GM19463 (cell line): ENCODE results near the gene ULK4.
A peak's percentile ranks its signal among the peaks of the same experiment; 100 is the strongest.
"Not testable (repeated sequence)": the region's sequence is repeated elsewhere in the genome, so short reads cannot be mapped to it uniquely, and the experiment has no call there.

Source experiments
- ATAC-seq: cut with Tn5 transposase; IDR thresholded peaks from one replicate; pipeline ENCODE4 v1.9.1; 2021; ENCODE audit warnings: mild to moderate bottlenecking, moderate library complexity; ENCODE audit not compliant: unreplicated experiment

Gene ULK4

GRCh38 chr3:41874022-41874421 lies 87.9 kb downstream of the ULK4 start:
- no peak for ATAC-seq

GRCh38 chr3:41872157-41872556 lies 89.7 kb downstream of the ULK4 start:
- ATAC-seq, result no peak

DNA sequence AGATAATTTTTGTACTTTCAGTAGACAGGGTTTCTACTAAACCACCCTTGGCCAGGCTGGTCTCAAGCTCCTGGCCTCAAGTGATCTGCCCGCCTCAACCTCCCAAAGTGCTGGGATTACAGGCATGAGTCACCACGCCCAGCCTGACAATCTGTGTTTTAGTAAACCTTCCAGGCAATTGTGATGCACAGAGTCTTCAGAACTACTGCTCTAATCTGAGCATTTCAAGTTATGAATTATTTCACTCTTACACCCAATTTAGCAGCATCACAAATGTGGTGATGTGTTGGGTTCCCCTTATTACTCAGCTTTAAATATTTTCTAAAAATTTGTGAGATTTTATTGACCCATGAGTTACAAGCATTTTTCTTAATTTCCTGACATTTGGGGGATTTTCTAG lies 94.4 kb downstream of the ULK4 start:
- no peak for ATAC-seq

- no peak for ATAC-seq
Measured at GRCh38 chr3:41866298-41866697, 95.6 kb downstream of the ULK4 start.

DNA sequence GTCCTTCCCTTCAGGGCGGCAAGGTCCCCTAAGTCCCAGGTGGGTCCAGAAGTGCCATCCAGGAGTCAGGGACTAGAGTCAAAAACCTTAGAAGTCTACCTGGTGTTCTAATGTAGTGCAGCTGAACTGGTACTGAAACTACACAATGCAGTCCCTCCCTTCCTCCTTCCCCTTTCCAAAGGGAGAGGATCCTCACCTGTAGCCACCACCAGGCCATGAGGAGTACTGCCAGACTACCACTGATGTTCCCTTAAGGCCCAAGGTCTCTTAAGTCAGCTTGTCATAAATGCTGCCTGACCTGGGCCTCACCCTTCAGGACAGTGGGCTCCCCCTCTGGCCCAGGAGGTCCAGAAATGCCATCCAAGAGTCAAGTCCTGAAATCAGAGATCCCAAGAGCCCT lies 98.9 kb downstream of the ULK4 start:
- no peak for ATAC-seq

GRCh38 chr3:41860489-41860888 lies 101.4 kb downstream of the ULK4 start:
- ATAC-seq, result not testable (repeated sequence)

DNA sequence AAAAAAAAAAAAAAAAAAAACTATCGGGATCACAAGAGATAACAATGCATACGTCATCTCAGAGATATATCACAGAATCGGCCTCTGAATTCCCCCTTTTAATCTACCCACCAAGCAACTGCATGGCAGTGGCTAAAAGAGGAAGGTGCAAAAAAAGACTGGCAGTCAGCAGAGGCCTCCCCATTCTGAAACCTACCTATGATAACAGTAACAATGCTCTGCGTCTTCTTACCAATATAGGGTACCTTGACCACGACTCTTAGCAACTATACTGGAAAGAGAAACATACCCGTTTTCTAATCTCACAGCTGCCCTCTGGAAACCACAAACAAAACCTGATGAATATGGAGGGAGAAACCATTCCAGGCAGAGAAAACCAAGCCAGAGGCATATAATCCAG lies 106.9 kb downstream of the ULK4 start:
- ATAC-seq, result no peak

DNA sequence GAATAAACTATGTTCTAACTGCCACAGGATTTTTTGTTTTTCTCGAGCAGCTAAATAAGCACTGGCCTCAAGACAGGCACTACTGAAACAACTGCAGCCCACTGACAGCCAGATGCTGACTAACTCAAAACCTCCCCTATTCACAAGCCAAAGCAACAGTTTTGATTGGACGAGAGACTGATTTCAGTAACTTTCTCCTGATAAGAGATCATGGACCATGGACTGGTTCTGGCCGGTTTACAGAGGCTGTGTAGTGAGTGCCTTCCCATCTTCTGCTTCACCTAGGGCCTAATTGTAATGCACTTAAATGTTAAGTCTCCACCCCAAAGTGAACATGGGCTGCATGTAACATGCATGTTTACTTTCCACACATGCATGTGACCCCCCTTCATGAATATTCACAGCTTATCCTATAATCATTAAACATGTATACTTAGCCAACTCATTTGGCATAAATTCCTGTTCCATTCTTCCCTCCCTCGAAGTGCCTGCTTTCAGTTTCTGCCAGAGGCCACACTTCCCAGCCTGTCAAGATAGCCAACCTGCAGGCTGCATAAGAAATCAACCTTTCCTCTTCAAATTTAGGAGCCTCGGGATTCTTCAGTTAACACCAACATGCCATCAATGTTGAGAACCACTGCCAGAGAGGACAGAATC lies 108.2 kb downstream of the ULK4 start:
- no peak for ATAC-seq

DNA sequence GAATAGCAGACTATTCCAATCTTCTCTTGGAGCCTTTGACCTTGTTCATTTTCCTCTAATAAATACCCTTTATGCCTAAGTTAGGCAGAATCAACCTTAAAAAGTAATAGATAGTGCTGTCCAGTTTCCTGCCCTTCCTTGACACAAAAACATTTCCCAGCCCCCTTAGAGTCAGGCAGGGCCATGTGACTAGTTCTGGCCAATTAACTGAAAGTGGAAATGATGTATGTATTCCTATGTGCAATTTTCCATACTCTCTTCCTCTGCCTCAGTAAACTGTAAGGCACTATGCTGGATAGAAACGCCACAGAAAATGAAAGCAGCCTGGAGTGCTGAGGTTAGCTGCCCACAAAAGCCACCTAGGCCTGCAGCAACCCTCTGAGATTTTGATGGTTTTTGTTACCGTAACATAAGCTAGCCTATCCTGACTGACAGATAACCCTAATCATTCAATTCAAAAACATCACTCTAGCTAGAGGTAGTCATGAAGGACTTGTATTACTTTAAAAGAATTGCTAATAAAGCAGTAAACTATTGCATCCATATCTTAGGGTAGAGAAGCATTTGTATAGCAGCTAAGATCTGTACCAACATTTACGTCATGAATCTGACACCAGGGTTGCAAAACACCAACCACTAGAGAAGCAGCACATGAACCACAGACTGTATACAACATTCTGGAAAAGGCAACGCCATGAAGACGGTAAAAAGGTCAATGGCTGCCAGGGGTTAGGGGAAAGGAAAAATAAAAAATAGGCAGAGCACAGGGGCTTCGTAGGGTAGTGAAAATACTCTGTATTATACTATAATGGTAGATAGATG lies 112.9 kb downstream of the ULK4 start:
- ATAC-seq, result no peak

DNA sequence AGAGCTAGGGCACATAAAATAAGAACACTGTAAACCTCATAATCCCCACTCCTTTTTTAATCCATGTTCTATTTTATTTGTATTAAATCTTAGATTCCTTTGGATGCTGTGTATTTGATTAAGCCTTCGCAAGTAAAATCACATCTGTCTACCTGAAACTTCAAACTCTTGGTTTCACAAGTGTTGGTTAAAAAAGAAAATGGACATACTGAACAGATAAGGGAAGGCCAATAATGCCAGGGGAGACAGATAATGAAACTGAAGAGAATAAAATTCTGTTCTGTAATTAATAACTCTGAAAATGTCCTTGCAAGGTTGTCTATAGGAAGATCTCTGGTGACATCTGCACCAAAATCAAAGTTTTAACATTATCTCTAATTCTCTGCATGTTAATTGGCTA lies 114.2 kb downstream of the ULK4 start:
- no peak for ATAC-seq

DNA sequence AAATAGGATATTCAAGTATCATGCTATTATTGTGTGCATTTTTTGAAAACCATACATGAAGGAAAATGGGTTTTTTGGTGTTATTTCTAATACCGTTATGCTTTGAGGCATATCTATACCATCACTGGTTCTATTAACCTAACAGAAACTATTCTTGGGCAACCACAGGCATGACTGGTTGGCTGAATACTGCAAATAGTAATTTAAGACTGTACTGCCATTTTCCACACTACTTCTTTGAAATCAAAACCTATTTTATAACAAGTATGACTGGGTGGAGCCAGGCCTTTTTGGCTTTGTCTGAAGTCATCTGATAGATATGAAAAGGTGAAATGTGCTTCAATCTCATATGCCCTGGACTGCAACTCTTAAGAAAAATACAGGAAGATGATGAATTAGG lies 115.1 kb downstream of the ULK4 start:
- no peak for ATAC-seq

GRCh38 chr3:41845826-41846225 lies 116.1 kb downstream of the ULK4 start:
- no peak for ATAC-seq

GRCh38 chr3:41844256-41844655 lies 117.6 kb downstream of the ULK4 start:
- not testable (repeated sequence) for ATAC-seq

- not testable (repeated sequence) for ATAC-seq
Measured at GRCh38 chr3:41840936-41841668, 120.8 kb downstream of the ULK4 start.

DNA sequence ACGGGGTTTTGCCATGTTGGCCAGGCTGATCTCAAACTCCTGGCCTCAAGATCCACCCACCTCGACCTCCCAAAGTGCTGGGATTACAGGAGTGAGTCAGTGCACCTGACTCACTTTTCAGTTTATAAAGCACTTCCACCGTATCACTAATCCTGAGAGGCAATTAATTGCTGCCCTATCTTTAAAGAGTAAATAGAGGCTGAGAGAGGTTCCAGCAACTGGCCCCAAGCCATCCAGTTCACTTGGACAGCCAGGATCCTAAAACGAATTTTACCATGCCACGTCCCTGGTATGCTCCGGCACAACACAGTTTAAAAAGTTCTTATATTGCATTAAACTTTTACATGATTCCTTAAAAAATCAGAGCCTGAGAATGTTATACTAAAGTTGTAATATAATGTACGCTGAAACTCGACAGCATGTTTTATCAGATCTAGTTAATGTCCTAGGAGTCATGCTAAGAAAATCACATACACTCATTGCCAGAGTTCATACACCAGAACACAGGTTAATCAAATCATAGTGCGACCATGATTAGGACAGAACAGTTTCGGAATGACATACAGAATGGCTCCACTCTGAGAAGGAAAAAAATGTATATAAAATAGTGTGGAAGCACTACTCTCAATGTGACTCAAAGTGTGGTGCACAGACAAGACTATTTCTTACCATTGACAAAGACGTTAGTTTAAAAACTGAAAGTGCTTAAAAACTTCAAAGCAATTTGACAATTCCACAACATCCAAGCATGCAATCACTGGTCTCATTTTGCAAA lies 125.4 kb downstream of the ULK4 start:
- peak; percentile 66 for ATAC-seq

DNA sequence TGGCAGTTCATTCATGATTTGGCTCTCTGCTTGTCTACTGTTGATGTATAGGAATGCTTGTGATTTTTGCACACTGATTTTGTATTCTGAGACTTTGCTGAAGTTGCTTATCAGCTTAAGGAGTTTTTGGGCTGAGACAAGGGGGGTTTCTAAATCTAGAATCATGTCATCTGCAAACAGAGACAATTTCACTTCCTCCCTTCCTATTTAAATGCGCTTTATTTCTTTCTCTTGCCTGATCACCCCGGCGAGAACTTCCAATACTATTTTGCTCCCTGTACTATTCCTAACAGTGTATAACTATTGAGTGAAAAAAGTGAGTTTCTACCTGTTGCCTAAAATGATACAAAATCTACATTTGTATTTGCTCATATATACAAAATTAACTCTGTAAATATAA lies 128.3 kb downstream of the ULK4 start:
- ATAC-seq, result no peak

- no peak for ATAC-seq
Measured at GRCh38 chr3:41819236-41819635, 142.7 kb downstream of the ULK4 start.

- ATAC-seq, result no peak
Measured at GRCh38 chr3:41808618-41809017, 153.3 kb downstream of the ULK4 start.

DNA sequence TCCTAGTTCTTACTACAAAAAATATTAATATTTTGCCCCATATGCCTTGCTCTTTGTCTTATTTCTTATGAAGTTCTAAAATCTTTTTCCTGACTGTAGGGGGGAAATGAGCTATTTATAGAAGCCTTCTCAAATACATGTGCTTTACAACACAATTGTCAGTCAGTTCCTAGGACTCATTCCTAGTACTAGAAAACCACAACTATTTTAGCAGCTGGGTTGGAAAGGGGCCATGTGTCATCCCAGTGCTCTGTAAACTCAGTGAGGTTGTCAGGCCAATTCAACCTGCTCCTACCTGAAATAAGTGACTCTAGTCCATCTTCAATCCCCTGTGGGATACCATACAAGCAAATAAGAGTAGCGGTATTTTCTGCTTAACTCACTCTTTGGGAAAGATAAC lies 153.8 kb downstream of the ULK4 start:
- no peak for ATAC-seq

DNA sequence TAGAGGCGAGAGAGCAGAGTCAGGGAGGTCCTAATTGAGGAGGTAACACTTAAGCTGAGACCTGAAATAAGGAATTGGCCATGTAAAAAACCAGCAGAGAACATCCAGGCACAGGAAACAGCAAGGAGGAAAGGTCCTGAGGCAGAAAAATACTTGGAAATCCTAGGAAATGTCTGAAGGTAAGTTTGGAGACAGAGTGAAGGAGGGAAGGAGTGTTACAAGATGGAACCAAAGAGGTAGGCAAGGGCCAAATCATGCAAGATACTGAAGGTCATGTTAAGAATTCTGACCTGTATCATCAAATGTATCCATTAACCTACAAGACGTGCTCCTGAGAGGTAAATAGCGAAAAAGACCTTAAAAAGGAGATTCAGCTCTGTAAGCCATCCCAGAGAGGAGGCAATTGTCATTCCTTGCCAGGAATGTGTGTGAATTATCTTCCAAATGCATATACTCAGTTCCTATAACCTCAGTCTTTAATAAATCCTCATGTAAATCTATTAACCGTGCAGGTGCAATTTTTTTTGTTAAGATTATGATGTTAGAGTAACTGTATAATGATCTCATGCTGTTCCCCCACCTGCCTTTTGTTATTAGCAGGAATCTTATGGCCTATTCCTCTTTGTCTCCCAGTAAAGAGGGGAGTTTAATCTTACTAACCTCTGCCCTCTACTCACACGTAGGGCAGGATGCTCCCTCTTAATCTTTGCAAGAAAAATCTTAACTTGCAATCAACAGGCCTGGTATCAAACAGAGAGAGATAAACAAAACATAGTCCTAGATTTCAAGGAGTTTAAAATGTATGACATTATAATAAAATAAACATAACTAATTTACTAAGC lies 166.9 kb downstream of the ULK4 start:
- ATAC-seq, result no peak
